22Rv1 (cell line): ENCODE data around the gene PIK3R4.

ENCODE experiments used
- ZFX ChIP-seq: fragments of 450-650 bp; IDR thresholded peaks from 2 replicates; pipeline ENCODE4 v1.6.1; 2017; ENCODE audit warnings: antibody characterized with exemption, borderline replicate concordance
- TF ChIP-seq, protein P1 (sequence below): fragments of 450-650 bp; IDR thresholded peaks from 2 replicates; pipeline ENCODE4 v1.5.1; 2017; ENCODE audit warnings: mild to moderate bottlenecking

- TF ChIP-seq, protein P1, sequence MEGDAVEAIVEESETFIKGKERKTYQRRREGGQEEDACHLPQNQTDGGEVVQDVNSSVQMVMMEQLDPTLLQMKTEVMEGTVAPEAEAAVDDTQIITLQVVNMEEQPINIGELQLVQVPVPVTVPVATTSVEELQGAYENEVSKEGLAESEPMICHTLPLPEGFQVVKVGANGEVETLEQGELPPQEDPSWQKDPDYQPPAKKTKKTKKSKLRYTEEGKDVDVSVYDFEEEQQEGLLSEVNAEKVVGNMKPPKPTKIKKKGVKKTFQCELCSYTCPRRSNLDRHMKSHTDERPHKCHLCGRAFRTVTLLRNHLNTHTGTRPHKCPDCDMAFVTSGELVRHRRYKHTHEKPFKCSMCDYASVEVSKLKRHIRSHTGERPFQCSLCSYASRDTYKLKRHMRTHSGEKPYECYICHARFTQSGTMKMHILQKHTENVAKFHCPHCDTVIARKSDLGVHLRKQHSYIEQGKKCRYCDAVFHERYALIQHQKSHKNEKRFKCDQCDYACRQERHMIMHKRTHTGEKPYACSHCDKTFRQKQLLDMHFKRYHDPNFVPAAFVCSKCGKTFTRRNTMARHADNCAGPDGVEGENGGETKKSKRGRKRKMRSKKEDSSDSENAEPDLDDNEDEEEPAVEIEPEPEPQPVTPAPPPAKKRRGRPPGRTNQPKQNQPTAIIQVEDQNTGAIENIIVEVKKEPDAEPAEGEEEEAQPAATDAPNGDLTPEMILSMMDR, result no peak
- TF ChIP-seq ZFX, result no peak
Measured at GRCh38 chr3:130715616-130716015, 31.0 kb downstream of the PIK3R4 start.
